ENCODE measurements around the gene MC4R.

Gene MC4R

GRCh38 chr18:60339018-60339417 is 33.6 kb downstream of the MC4R start:
- no peak overlapping the region for H3K4me3 ChIP-seq (ENCODE audit: low read length)
- DNase-seq (ENCODE audit: low read depth, low spot score), result no peak

DNA sequence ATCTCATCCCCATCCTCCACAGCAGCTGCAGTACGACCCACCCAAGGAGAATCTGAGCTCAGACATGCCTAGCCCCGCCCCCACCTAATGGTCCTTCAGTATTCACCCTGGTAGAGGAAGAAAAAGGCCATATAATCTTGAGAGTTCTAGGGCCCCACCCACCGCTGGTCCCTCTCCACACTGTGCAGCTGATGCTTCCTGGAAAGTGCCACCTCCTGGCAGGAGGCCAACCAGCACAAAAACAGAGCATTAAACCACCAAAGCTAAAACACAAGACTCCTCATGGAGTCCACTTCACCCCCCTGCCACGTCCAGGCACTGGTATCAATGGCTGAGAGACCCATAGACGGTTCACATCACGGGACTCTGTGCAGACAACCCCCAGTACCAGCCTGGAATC is 40.7 kb downstream of the MC4R start:
- H3K4me3 ChIP-seq (ENCODE audit: low read length), result no peak overlapping the region

DNA sequence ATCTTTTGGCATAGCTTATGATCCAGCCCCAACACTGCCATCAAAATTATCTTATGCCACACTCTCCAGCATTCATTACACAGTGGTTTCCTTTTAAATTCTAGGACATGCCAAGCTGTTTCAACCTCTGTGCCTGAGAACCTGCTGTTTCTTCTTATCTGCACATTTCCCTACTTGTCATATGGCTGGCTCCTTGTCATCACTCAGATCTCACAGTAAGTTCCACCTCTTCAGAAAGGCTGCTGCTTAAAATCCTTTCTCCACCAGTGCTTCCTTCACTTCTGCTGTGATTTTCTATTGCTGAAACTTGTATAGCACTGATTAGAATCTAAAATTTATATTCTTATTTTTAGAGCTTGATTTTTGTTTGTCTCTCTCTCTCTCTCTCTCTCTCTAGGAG is 43.4 kb downstream of the MC4R start:
- no peak for DNase-seq (ENCODE audit: low read depth, low spot score)

More for the DNA sequence above, 40.7 kb downstream of the MC4R start:
- DNase-seq (ENCODE audit: low read depth, low spot score), result no peak

GRCh38 chr18:60327880-60328279 is 44.7 kb downstream of the MC4R start:
- no peak for DNase-seq (ENCODE audit: low read depth, low spot score)

More for the DNA sequence above, 43.4 kb downstream of the MC4R start:
- no peak overlapping the region for H3K4me3 ChIP-seq (ENCODE audit: low read length)

DNA sequence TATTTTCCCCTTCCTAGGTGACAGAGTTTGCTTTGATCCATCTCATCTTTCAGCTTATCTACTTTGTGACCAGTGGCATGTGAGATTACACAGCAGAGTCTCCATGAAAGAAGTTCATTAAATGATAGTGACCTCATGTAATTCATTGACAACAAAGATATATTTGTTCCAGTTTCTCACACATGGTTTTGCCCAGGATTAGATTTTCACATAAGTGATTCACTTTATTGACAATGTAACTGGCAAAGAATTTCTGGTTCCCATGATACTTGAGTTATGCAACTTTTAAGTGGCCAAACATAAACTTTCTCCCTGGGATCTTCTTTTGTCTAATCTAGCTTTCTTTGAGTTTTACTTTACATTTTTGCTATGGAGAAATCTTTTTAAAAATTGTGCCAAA is 50.0 kb downstream of the MC4R start:
- DNase-seq (ENCODE audit: low read depth, low spot score), result no peak
- no peak overlapping the region for H3K4me3 ChIP-seq (ENCODE audit: low read length)

More at GRCh38 chr18:60327880-60328279, 44.7 kb downstream of the MC4R start:
- H3K4me3 ChIP-seq (ENCODE audit: low read length), result no peak overlapping the region
